Left renal cortex interstitium (tissue), 4 donors: Measurements from ENCODE around the gene HSD17B3. TPM values are rescaled to one million over a fixed set of nuclear protein-coding genes. Genes with fewer than 3 reads are reported as not detected.
"Not testable (repeated sequence)": the region's sequence is repeated elsewhere in the genome, so short reads cannot be mapped to it uniquely, and the experiment has no call there.

Experiments used
- DNase-seq, 4 donors: peaks; one replicate each; pipeline ENCODE4 v3.0.0-alpha.2; 2013; ENCODE audit warnings: low read depth in 4 of 4, low spot score in 2 of 4, missing footprints in 1 of 4
- polyA plus RNA-seq, 4 donors: library from polyadenylated mRNA; unstranded; fragments of 120-200 nt; gene quantifications; one replicate each; pipeline ENCODE4 v1.2.1, GENCODE V29; 2013; ENCODE audit not compliant: insufficient read length in 4 of 4

The HSD17B3 gene
- polyA plus RNA-seq, 4 donors: 0.45 to 1.5 (median 0.91) TPM

DNA sequence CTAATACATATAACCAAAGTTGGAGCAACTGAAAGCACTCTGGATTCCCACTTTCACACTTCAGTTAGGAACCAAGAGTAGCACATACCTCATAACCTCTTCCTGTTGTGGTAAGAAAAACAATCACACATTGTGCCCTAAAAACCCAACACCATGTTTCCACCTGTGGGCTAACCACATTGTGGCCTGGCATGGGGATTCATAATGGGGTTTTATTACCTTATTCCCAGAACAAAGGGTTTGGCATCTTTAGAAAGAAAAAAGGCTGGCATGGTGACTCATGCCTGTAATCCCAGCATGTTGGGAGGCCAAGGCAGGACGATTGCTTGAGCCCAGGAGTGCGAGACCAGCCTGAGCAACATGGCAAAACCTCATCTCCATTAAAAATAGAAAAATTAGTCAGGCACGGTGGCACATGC lies 60.6 kb downstream of the HSD17B3 start:
- DNase-seq: no peak

GRCh38 chr9:96236854-96237550 lies 65.0 kb downstream of the HSD17B3 start:
- no peak for DNase-seq

DNA sequence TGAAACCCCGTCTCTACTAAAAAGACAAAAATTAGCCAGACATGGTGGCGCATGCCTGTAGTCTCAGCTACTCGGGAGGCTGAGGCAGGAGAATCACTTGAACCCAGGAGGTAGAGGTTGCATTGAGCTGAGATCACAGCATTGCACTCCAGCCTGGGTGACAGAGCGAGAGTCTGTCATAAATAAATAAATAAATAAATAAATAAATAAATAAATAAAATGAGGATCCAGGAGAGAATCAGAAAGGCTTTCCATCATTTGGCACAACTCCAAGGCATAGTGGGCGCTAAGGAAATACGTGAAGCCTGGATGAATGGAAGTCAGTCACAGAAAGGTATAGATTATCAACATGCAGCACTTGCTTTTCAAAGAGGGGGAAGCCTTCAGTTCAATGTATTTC lies 65.6 kb downstream of the HSD17B3 start:
- not testable (repeated sequence) for DNase-seq

GRCh38 chr9:96232539-96233241 lies 69.3 kb downstream of the HSD17B3 start:
- peak in 1 of 4 donors; percentile 65 for DNase-seq

DNA sequence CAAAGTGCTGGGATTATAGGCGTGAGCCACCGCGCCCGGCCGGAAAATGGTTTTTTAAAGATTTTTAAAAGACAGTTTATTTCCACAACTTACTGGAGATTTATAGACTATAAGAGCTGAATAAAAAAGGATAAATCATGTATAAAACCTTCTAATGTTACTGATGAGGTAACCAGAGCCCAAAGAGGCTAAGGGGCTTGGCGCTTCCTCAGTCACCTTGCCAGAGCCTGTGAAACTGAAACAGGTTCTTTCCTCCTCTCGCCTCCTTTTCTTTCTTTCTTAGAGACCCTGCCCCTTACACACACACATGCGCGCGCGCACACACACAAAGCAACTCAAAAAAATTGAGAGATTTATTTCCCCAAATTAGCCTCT lies 69.8 kb downstream of the HSD17B3 start:
- DNase-seq: no peak

DNA sequence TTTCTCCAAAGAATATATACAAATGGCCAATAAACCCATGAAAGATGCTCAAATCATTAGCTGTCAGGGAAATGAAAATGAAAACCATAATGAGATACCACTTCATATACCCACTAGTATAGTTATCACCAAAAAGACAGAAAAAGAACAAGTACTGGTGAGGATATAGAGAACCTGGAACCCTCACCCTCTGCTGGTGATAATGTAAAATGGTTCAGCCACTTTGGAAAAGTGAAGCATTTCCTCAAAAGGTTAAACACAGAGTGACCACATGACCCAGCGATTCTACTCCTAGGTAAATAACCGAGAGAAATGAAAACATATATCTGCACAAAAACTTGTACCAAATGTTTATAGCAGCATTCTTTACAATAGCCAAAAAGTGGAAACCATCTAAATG lies 72.0 kb downstream of the HSD17B3 start:
- DNase-seq: no peak

DNA sequence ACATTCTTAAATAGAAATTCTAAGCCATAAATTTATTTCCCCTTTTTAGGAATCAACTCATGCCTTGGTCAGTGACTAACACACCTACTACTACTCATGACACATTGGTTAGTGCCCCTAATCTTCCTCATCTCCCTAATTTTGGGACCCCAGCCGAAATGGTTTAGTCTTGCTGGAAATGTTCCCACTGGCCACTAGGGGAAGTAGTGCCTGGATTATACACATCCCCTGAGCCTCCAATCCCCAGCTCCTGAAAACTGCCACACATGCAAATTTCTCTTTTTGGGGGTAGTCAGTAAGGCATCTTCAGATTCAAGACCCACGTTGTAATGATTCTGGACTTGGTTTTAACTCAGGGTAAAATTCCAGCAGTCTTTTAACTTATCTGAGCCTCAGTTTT lies 79.8 kb downstream of the HSD17B3 start:
- no peak for DNase-seq

- no peak for DNase-seq
Measured at GRCh38 chr9:96219900-96220257, 82.1 kb downstream of the HSD17B3 start.

DNA sequence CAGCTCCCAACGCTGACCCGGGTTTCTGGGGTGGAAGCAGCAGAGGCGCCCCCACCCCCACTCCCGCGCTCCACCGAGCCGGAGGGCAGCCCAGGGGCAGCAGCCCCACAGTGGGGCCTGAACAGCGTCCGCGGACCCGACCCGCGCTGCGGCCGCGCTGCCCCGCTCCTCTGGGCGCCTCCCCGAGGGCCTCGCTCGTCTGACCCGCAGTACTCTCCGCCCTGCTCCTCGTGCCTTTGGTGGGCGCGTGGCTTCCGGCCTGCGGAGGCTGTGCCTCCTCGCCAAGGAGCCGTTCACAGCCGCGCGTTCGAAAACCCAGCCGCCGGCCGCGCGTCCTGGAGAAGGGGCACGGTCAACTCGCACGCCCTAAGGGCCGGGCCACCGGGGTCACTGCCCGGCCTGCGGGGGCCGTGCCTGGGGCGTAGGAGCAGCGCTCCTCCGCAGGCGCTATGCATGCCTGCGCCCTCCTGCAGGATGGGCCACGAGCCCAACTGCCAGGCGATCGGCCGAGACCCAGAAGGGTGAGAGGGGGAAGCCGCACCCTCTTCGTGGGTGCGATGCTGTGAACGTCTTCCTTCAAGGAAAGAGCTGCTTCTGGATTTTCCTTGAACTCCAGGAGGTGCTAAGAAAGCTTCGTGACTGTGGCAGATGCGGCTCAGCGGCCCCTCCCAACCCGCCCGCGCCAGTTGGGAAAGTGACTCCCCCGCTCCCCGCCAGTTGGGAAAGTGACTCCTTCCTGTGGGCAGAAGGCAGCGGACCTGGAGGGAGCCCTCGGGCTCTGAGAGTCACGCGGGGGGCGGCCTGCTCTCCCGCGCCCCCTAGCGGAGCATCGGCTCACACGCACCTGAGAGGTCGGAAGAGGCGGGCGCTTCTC lies 82.7 kb downstream of the HSD17B3 start:
- DNase-seq: no peak

GRCh38 chr9:96217754-96218693 lies 84.0 kb downstream of the HSD17B3 start:
- peak; percentile 61 to 85 (median 71) for DNase-seq

DNA sequence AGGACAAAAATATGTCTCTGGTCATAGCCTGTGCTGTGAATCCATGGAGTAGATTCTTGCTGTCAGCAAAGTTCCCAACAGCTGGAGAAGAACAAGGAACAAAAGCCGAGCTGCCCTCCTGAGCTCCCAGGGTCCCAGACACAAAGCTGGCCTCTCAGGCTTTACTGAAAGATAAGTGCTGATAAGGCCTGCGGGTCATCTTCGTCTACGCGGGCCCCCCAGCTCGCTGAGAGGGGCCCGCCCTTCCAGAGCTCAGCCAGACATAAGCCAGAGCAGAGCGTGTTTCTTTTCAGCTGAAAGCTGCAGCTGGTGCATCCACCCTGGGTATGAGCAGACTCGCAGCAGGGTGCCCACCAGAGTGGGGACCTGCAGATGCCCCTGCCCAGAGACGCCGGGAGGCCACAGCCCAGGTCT lies 84.7 kb downstream of the HSD17B3 start:
- no peak for DNase-seq

DNA sequence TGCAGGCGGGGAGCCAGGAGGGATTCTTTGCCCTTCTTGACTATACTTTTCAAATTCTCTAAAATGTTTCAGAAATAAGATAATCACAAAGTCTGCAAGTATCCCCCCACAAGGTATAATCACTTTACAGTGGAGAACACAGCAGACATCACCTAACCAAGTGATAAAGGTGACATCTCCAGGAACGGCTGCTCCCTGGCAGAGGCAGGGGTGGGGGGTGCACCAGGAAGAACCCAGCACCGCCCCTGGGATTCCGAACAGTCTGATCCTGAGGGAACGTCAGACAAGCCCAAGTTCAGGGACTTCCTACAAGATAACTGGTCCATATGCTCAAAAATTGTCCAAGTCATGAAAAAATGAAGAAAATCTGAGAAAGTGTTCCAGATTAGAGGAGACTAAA lies 85.4 kb downstream of the HSD17B3 start:
- DNase-seq: no peak

DNA sequence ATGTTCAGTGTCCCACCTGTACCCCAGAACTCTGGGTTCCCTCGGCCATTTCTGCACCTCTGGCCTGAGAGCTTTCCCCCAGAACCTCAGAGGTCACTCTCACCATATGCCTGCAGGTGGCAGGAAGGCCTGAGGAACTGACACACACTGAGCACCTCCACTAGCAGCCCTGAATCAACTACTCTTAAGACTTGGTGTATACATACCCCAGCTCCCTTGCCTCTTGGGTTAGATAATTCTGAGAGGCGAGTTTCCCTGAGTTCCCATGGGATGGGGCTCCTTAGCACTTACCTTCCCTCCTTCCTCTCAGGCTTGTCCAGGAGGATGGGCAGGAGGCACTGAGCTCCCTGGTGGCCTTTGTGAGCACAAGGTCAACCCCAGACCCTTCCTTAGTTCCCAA lies 86.1 kb downstream of the HSD17B3 start:
- no peak for DNase-seq

- no peak for DNase-seq
Measured at GRCh38 chr9:96214635-96215034, 87.3 kb downstream of the HSD17B3 start.

GRCh38 chr9:96209407-96210271 lies 92.3 kb downstream of the HSD17B3 start:
- DNase-seq: no peak

- no peak for DNase-seq
Measured at GRCh38 chr9:96206156-96206751, 95.7 kb downstream of the HSD17B3 start.

- DNase-seq: no peak
Measured at GRCh38 chr9:96204853-96205252, 97.1 kb downstream of the HSD17B3 start.

DNA sequence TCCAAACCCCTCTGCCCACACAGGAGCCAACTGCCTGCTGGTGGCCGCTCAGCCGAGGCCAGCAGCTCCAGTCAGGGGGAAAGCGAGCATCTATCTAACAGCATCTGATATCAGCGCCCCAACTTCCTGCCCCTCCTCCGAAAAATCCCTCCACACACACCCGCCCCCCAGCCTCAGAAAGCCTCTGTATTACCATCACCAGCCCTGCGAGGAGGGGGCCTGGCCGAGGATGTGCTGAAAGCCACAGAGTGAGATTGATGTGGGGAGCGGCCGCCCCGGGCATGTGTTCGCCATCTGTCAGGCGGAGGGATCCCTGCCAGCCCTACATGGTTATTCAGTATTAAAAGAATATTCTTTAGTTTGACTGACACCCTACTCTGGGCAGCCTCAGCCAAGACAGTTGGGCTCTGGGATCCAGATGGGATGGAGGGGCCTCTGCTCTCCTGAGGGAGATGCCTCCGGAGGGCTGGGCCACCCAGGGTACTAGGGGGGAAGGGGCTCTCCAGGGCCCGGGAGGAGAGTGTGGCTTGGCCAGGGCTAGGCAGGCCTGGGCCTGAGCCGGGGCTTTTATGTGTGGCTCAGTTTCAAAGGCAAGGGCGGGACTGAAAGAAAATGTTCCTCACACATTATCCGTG lies 98.0 kb downstream of the HSD17B3 start:
- no peak for DNase-seq
